Right lobe of liver (tissue), 4 donors: ENCODE measurements around the gene ADGRD1.

ENCODE experiments used
- CTCF ChIP-seq, 4 donors: fragments of 200-600 bp in 3 of 4; fragments of 450-650 bp in 1 of 4; IDR thresholded peaks; one replicate each; pipeline versions ENCODE4 v1.5.1 to v1.8.0; 2016 to 2022; ENCODE audit warnings: antibody characterized with exemption in 4 of 4, mild to moderate bottlenecking in 2 of 4
- POLR2A ChIP-seq: fragments of 450-650 bp; IDR thresholded peaks from one replicate; pipeline ENCODE4 v1.6.1; 2017; ENCODE audit warnings: antibody characterized with exemption, mild to moderate bottlenecking
- donor health status: DM: no; HTN: no; CAD: no.
- donor health status: DM: no; HTN: no; CAD: no.
- donor health status: DM: no; HTN: yes; CAD: no.

GRCh38 chr12:131002216-131002631, 48.5 kb downstream of the ADGRD1 start:
- TF ChIP-seq CTCF (IDR thresholded peaks at IDR 0.05) = no peak
- no peak for TF ChIP-seq POLR2A
